Measurements from ENCODE around the gene ITPKC. TPM values are rescaled to one million over a fixed set of nuclear protein-coding genes. Genes with fewer than 3 reads are reported as not detected.

The ITPKC gene
- total and polyA plus RNA-seq, 2 of the 13 experiments (the other 11 are each of a cell fraction or from before 2014, with no cell fraction given), result 6.9 to 11.2 TPM

GRCh38 chr19:40689339-40690049, 27.4 kb upstream of the ITPKC start:
- POLR2A ChIA-PET, result no interaction called here
- CTCF ChIA-PET (ENCODE audit: low intra/inter-chr PET ratio, low total read pairs), result no interaction called here
- H3K9me3 ChIP-seq (ENCODE audit: low read length), result no peaks in the 10 kb centered on the region
- H2AFZ ChIP-seq (ENCODE audit: low read length), result no peak overlapping the region
- no peaks in the 10 kb centered on the region for H3K4me1 ChIP-seq (ENCODE audit: insufficient read depth, low read length)
- H4K20me1 ChIP-seq (ENCODE audit: insufficient read depth, low read length), result no peaks in the 10 kb centered on the region
- intact Hi-C loops (cut with micrococcal nuclease; ENCODE audit: unreplicated experiment), result no loop called here
- in situ Hi-C loops (cut with HindIII; ENCODE audit: extremely low pct_ligation_motif_present, low pct_unique_long_range_greater_than_20kb), result no loop called here
- H3K36me3 ChIP-seq (replicated peaks in 1 of 2; ENCODE audit: control insufficient read depth in 1 of 2, insufficient read depth in 2 of 2, low read length in 2 of 2), result peaks cover 0 to 5% of the 10 kb centered on the region in 2 experiments; a peak in 2 of 5 replicates
- ATAC-seq (no peak), DNase-seq (ENCODE audit: low spot score) (no peak), FAIRE-seq (no peak)
- no TSS peak for BruUV-seq (replicated peaks)
- TF ChIP-seq ZSCAN31 (CRISPR knock-in tag; IDR thresholded peaks at IDR 0.05; ENCODE audit: low read depth) (no peak), MNT (IDR thresholded peaks at IDR 0.05) (no peak), IRF2 (CRISPR knock-in tag; IDR thresholded peaks at IDR 0.05) (no peak)
- H3K79me2 ChIP-seq (ENCODE audit: insufficient read depth, low read length), result no peaks in the 10 kb centered on the region
- 82% methylated on average over 13 of the region's 18 CpGs for WGBS (ENCODE audit: low lambda C conversion rate)
- H3K27ac ChIP-seq (ENCODE audit: extremely low read length, insufficient read depth, low read length), result no peak overlapping the region
- no peak overlapping the region for H3K4me3 ChIP-seq (replicated peaks in 1 of 3; ENCODE audit: insufficient read depth in 1 of 3, low read depth in 2 of 3, low read length in 3 of 3)
- no peak overlapping the region for H3K4me2 ChIP-seq (ENCODE audit: low read depth, low read length)
- no peak overlapping the region for H3K9ac ChIP-seq (ENCODE audit: insufficient read depth, low read depth, low read length)
- no peaks in the 10 kb centered on the region; a peak in 1 of 5 replicates for H3K27me3 ChIP-seq (ENCODE audit: control insufficient read depth in 1 of 2, insufficient read depth in 2 of 2, low read length in 2 of 2)

GRCh38 chr19:40690050-40690692, 26.7 kb upstream of the ITPKC start, which contains the start of gene NUMBL:
NUMBL (minus strand) TSS chr19:40690651; CDS start chr19:40690483, 168 bp downstream.
- in situ Hi-C loops (cut with HindIII; ENCODE audit: extremely low pct_ligation_motif_present, low pct_unique_long_range_greater_than_20kb) (no loop called here), intact Hi-C loops (cut with micrococcal nuclease; ENCODE audit: unreplicated experiment) (no loop called here)
- ChIA-PET POLR2A (no interaction called here), CTCF (ENCODE audit: low intra/inter-chr PET ratio, low total read pairs) (no interaction called here)
- Histone ChIP-seq H3K27ac (ENCODE audit: extremely low read length, insufficient read depth, low read length) (no peak within 1 kb of the TSS), H3K4me1 (ENCODE audit: insufficient read depth, low read length) (no peaks in the 10 kb centered on the region), H4K20me1 (ENCODE audit: insufficient read depth, low read length) (no peaks in the 10 kb centered on the region), H3K36me3 (replicated peaks in 1 of 2; ENCODE audit: control insufficient read depth in 1 of 2, insufficient read depth in 2 of 2, low read length in 2 of 2) (peaks cover 0 to 5% of the 10 kb centered on the region in 2 experiments; a peak in 2 of 5 replicates), H3K79me2 (ENCODE audit: insufficient read depth, low read length) (no peaks in the 10 kb centered on the region), H2AFZ (ENCODE audit: low read length) (no peak within 1 kb of the TSS), H3K4me3 (replicated peaks in 1 of 3; ENCODE audit: insufficient read depth in 1 of 3, low read depth in 2 of 3, low read length in 3 of 3) (no peak within 1 kb of the TSS), H3K9ac (ENCODE audit: insufficient read depth, low read depth, low read length) (no peak within 1 kb of the TSS), H3K9me3 (ENCODE audit: low read length) (no peaks in the 10 kb centered on the region), H3K4me2 (ENCODE audit: low read depth, low read length) (no peak within 1 kb of the TSS), H3K27me3 (ENCODE audit: control insufficient read depth in 1 of 2, insufficient read depth in 2 of 2, low read length in 2 of 2) (no peaks in the 10 kb centered on the region; a peak in 1 of 5 replicates)
- FAIRE-seq, result no peak
- BruUV-seq (replicated peaks), result no TSS peak
- ATAC-seq, result no peak
- WGBS (ENCODE audit: low lambda C conversion rate), result 96% methylated on average over 39 of the region's 50 CpGs
- DNase-seq (ENCODE audit: low spot score), result no peak
- TF ChIP-seq ZNF280B (CRISPR knock-in tag; IDR thresholded peaks at IDR 0.05; ENCODE audit: borderline replicate concordance), result no peak
- TF ChIP-seq NR0B2 (CRISPR knock-in tag; IDR thresholded peaks at IDR 0.05), result no peak
- TF ChIP-seq GATAD1 (CRISPR knock-in tag; IDR thresholded peaks at IDR 0.05), result no peak
- TF ChIP-seq MXD3 (CRISPR knock-in tag; IDR thresholded peaks at IDR 0.05), result no peak
- TF ChIP-seq ELK4 (CRISPR knock-in tag; IDR thresholded peaks at IDR 0.05; ENCODE audit: borderline replicate concordance), result no peak
- no peak for TF ChIP-seq NFE2 (CRISPR knock-in tag; IDR thresholded peaks at IDR 0.05)
- TF ChIP-seq ZNF160 (CRISPR knock-in tag; IDR thresholded peaks at IDR 0.05), result no peak
- TF ChIP-seq FOXP1 (IDR thresholded peaks at IDR 0.05), result no peak
- no peak for TF ChIP-seq FOXP1 (CRISPR knock-in tag; IDR thresholded peaks at IDR 0.05)
- TF ChIP-seq SCMH1 (CRISPR knock-in tag; IDR thresholded peaks at IDR 0.05; ENCODE audit: borderline replicate concordance), result no peak

Data from HepG2 (cell line).